Fibroblast of lung (primary cell): Measurements from ENCODE around the gene SUPT3H. TPM values are rescaled to one million over a fixed set of nuclear protein-coding genes. Genes with fewer than 3 reads are reported as not detected.

Source experiments
- DNase-seq, 2 donors: peaks; one replicate each; pipeline versions ENCODE4 v3.0.0 to v3.0.0-alpha.2; 2010; ENCODE audit warnings: low read depth in 2 of 2
- H2AFZ ChIP-seq: 2 replicates; pipeline ENCODE4 v1.5.1; 2012; ENCODE audit warnings: low read length, control low read depth, inconsistent platforms
- H3K27ac ChIP-seq: 2 replicates; pipeline ENCODE4 v1.5.1; 2011; ENCODE audit warnings: low read length, control low read depth; ENCODE audit not compliant: insufficient read depth
- H3K27me3 ChIP-seq: 2 replicates; pipeline ENCODE4 v1.5.1; 2011; ENCODE audit warnings: mild to moderate bottlenecking, low read length; ENCODE audit not compliant: control insufficient read depth, insufficient read depth
- H3K36me3 ChIP-seq: 2 replicates; pipeline ENCODE4 v1.5.1; 2011; ENCODE audit warnings: low read length; ENCODE audit not compliant: control insufficient read depth, insufficient read depth
- H3K4me1 ChIP-seq: 2 replicates; pipeline ENCODE4 v1.5.1; 2011; ENCODE audit warnings: low read length; ENCODE audit not compliant: control insufficient read depth, insufficient read depth; ENCODE audit errors: extremely low read depth
- H3K4me2 ChIP-seq: 2 replicates; pipeline ENCODE4 v1.5.1; 2011; ENCODE audit warnings: low read length, control low read depth; ENCODE audit not compliant: insufficient read depth; ENCODE audit errors: extremely low read depth
- H3K4me3 ChIP-seq, 4 experiments: fragments of 200-600 bp in 1 of 4; sonication (generic) in 1 of 4; replicated peaks in 1 of 4; 2 replicates each; pipeline ENCODE4 v1.5.1; 2011 to 2016; ENCODE audit warnings: low read length in 4 of 4, low read depth in 3 of 4, mild to moderate bottlenecking in 3 of 4, control low read depth in 2 of 4, inconsistent platforms in 1 of 4, mixed read lengths in 1 of 4; ENCODE audit not compliant: insufficient read depth in 1 of 4; ENCODE audit errors: control extremely low read depth in 1 of 4
- H3K79me2 ChIP-seq: 2 replicates; pipeline ENCODE4 v1.5.1; 2012; ENCODE audit warnings: mild to moderate bottlenecking, low read length, inconsistent platforms; ENCODE audit not compliant: control insufficient read depth, insufficient read depth
- H3K9ac ChIP-seq: 2 replicates; pipeline ENCODE4 v1.5.1; 2011; ENCODE audit warnings: mild to moderate bottlenecking, low read length, control low read depth; ENCODE audit not compliant: insufficient read depth
- H3K9me3 ChIP-seq: 2 replicates; pipeline ENCODE4 v1.5.1; 2012; ENCODE audit warnings: low read depth, low read length; ENCODE audit not compliant: control insufficient read depth, insufficient read depth
- H4K20me1 ChIP-seq: 2 replicates; pipeline ENCODE4 v1.5.1; 2011; ENCODE audit warnings: low read length; ENCODE audit not compliant: control insufficient read depth, insufficient read depth; ENCODE audit errors: extremely low read depth
- CTCF ChIP-seq, 2 donors: IDR thresholded peaks in 1 of 2; conservative IDR thresholded peaks in 1 of 2; 1 replicate in 1 of 2; 2 replicates in 1 of 2; pipeline ENCODE4 v1.5.1; 2011 to 2012; ENCODE audit warnings: low read length in 2 of 2, control low read depth in 1 of 2, inconsistent platforms in 1 of 2, low read depth in 1 of 2, mild to moderate bottlenecking in 1 of 2
- EZH2 ChIP-seq: IDR thresholded peaks from 2 replicates; pipeline ENCODE4 v1.5.1; 2012; ENCODE audit warnings: low read length, control low read depth, mild to moderate bottlenecking; ENCODE audit errors: missing control alignments
- polyA plus RNA-seq, 2 donors: library from polyadenylated mRNA; depleted of rRNA in 1 of 2; stranded (reverse) in 1 of 2; unstranded in 1 of 2; fragments of >200 nt; gene quantifications; 2 replicates each; pipeline ENCODE4 v1.2.1, GENCODE V29; 2011 to 2012; ENCODE audit warnings: missing spikeins in 1 of 2
- total RNA-seq: library from RNA; depleted of rRNA; stranded (reverse); fragments of >200 nt; gene quantifications from 2 replicates; pipeline ENCODE4 v1.2.1, GENCODE V29; 2014

The SUPT3H gene
- total and polyA plus RNA-seq, 2 donors (not counting 1 experiment from before 2014, with no cell fraction given): 8.3 to 8.5 TPM

GRCh38 chr6:45323656-45324224 lies 54.0 kb downstream of the SUPT3H start:
- Histone ChIP-seq H3K4me1 (no peaks in the 10 kb centered on the region), H3K36me3 (no peaks in the 10 kb centered on the region), H3K4me2 (no peak overlapping the region), H4K20me1 (no peaks in the 10 kb centered on the region), H3K27ac (no peak overlapping the region), H3K27me3 (no peaks in the 10 kb centered on the region), H3K4me3 (no peak overlapping the region), H2AFZ (no peak overlapping the region), H3K79me2 (no peaks in the 10 kb centered on the region), H3K9ac (no peak overlapping the region), H3K9me3 (no peaks in the 10 kb centered on the region)
- no peak for DNase-seq
- no peak for TF ChIP-seq CTCF (conservative IDR thresholded peaks at IDR 0.05 in 1 of 2, IDR thresholded peaks at IDR 0.05 in 1 of 2; ENCODE audit: low read depth in 1 of 2, low read length in 2 of 2)

- no peaks in the 10 kb centered on the region for H3K9me3 ChIP-seq
- no peaks in the 10 kb centered on the region for H4K20me1 ChIP-seq
- H2AFZ ChIP-seq: no peak overlapping the region
These were observed 57.4 kb downstream of the SUPT3H start for GRCh38 chr6:45320349-45320748.

GRCh38 chr6:45314146-45314545 lies 63.6 kb downstream of the SUPT3H start:
- H3K4me2 ChIP-seq: no peak overlapping the region
- no peaks in the 10 kb centered on the region for H3K4me1 ChIP-seq
- no peak overlapping the region for H3K9ac ChIP-seq
- H3K36me3 ChIP-seq: no peaks in the 10 kb centered on the region
- TF ChIP-seq CTCF (conservative IDR thresholded peaks at IDR 0.05 in 1 of 2, IDR thresholded peaks at IDR 0.05 in 1 of 2; ENCODE audit: low read depth in 1 of 2, low read length in 2 of 2) (no peak), EZH2 (no peak)
- no peaks in the 10 kb centered on the region for H4K20me1 ChIP-seq
- no peak for DNase-seq
- H3K27ac ChIP-seq: no peak overlapping the region
- no peaks in the 10 kb centered on the region for H3K79me2 ChIP-seq
- H3K9me3 ChIP-seq: no peaks in the 10 kb centered on the region
- no peaks in the 10 kb centered on the region for H3K27me3 ChIP-seq
- H2AFZ ChIP-seq: no peak overlapping the region
- no peak overlapping the region for H3K4me3 ChIP-seq

More at GRCh38 chr6:45320349-45320748, 57.4 kb downstream of the SUPT3H start:
- Histone ChIP-seq H3K27me3 (no peaks in the 10 kb centered on the region), H3K9ac (no peak overlapping the region), H3K4me1 (no peaks in the 10 kb centered on the region), H3K4me2 (no peak overlapping the region), H3K79me2 (no peaks in the 10 kb centered on the region), H3K4me3 (no peak overlapping the region), H3K36me3 (no peaks in the 10 kb centered on the region), H3K27ac (no peak overlapping the region)
- TF ChIP-seq CTCF (conservative IDR thresholded peaks at IDR 0.05 in 1 of 2, IDR thresholded peaks at IDR 0.05 in 1 of 2; ENCODE audit: low read depth in 1 of 2, low read length in 2 of 2) (no peak), EZH2 (no peak)
- DNase-seq: no peak
